ENCODE measurements around the gene MMP7. TPM values are rescaled to one million over a fixed set of nuclear protein-coding genes. Genes with fewer than 3 reads are reported as not detected.

MMP7 gene
- total RNA-seq, 1 experiment from 2014 or later = 2.7 TPM

- no TSS peak for BruUV-seq (replicated peaks)
- Histone ChIP-seq H3K27ac (ENCODE audit: low read length) (peak overlapping the region; percentile 44; the same call in 1 of the 2 replicates), H3K4me1 (ENCODE audit: control insufficient read depth, insufficient read depth, low read length) (peaks cover 24% of the 10 kb centered on the region), H3K36me3 (ENCODE audit: control insufficient read depth, insufficient read depth, low read length) (no peaks in the 10 kb centered on the region), H3K4me3 (ENCODE audit: low read depth in 2 of 2, low read length in 2 of 2) (no peak overlapping the region), H3K27me3 (ENCODE audit: control insufficient read depth, insufficient read depth, low read length) (no peaks in the 10 kb centered on the region), H3K9me3 (ENCODE audit: control insufficient read depth, insufficient read depth, low read depth, low read length) (no peaks in the 10 kb centered on the region)
- in situ Hi-C loops (cut with HindIII; ENCODE audit: low pct_unique_long_range_greater_than_20kb, low sequenced_read_pairs) = no loop called here
- ChIA-PET POLR2A (no interaction called here), CTCF (no interaction called here)
- no peak; the same call in 1 of the 2 replicates for ATAC-seq
- no peak for DNase-seq (ENCODE audit: low read depth, low spot score)
- TF ChIP-seq POLR2AphosphoS5 (IDR thresholded peaks at IDR 0.05; ENCODE audit: low read depth, low read length) = no peak
- TF ChIP-seq CTCF (IDR thresholded peaks at IDR 0.05) = no peak
- no peak for TF ChIP-seq TCF7L2 (IDR thresholded peaks at IDR 0.05; ENCODE audit: low read depth, low read length)
- TF ChIP-seq SIN3A (IDR thresholded peaks at IDR 0.05; ENCODE audit: borderline replicate concordance, insufficient read depth, low read depth, low read length) = no peak
- intact Hi-C loops (cut with micrococcal nuclease; ENCODE audit: unreplicated experiment) = no loop called here
Measured at GRCh38 chr11:102527684-102528083, 2.9 kb downstream of the MMP7 start.

- H3K36me3 ChIP-seq (ENCODE audit: control insufficient read depth, insufficient read depth, low read length) = no peaks in the 10 kb centered on the region
- TF ChIP-seq TCF7L2 (IDR thresholded peaks at IDR 0.05; ENCODE audit: low read depth, low read length) (no peak), REST (IDR thresholded peaks at IDR 0.05; ENCODE audit: insufficient read depth in 1 of 2, low read depth in 2 of 2, low read length in 1 of 2) (no peak)
- ATAC-seq (no peak), DNase-seq (ENCODE audit: low read depth, low spot score) (no peak)
- H3K27ac ChIP-seq (ENCODE audit: low read length) = peak overlapping the region; percentile 44; the same call in 1 of the 2 replicates
- no peaks in the 10 kb centered on the region for H3K27me3 ChIP-seq (ENCODE audit: control insufficient read depth, insufficient read depth, low read length)
- ChIA-PET CTCF (no interaction called here), POLR2A (no interaction called here)
- peaks cover 24% of the 10 kb centered on the region for H3K4me1 ChIP-seq (ENCODE audit: control insufficient read depth, insufficient read depth, low read length)
- H3K4me3 ChIP-seq (ENCODE audit: low read depth in 2 of 2, low read length in 2 of 2) = no peak overlapping the region
- H3K9me3 ChIP-seq (ENCODE audit: control insufficient read depth, insufficient read depth, low read depth, low read length) = no peaks in the 10 kb centered on the region
- intact Hi-C loops (cut with micrococcal nuclease; ENCODE audit: unreplicated experiment) (no loop called here), in situ Hi-C loops (cut with HindIII; ENCODE audit: low pct_unique_long_range_greater_than_20kb, low sequenced_read_pairs) (no loop called here)
- no TSS peak for BruUV-seq (replicated peaks)
Measured at GRCh38 chr11:102527041-102527440, 3.5 kb downstream of the MMP7 start.

- Histone ChIP-seq H3K4me3 (ENCODE audit: low read depth in 2 of 2, low read length in 2 of 2) (no peak overlapping the region), H3K9me3 (ENCODE audit: control insufficient read depth, insufficient read depth, low read depth, low read length) (no peaks in the 10 kb centered on the region), H3K27me3 (ENCODE audit: control insufficient read depth, insufficient read depth, low read length) (no peaks in the 10 kb centered on the region), H3K27ac (ENCODE audit: low read length) (peak overlapping the region; percentile 40; the same call in 1 of the 2 replicates), H3K36me3 (ENCODE audit: control insufficient read depth, insufficient read depth, low read length) (no peaks in the 10 kb centered on the region), H3K4me1 (ENCODE audit: control insufficient read depth, insufficient read depth, low read length) (peaks cover 17% of the 10 kb centered on the region)
- no TSS peak for BruUV-seq (replicated peaks)
- ChIA-PET POLR2A (no interaction called here), CTCF (no interaction called here)
- no peak for TF ChIP-seq POLR2AphosphoS5 (IDR thresholded peaks at IDR 0.05; ENCODE audit: low read depth, low read length)
- no peak for TF ChIP-seq REST (IDR thresholded peaks at IDR 0.05; ENCODE audit: insufficient read depth in 1 of 2, low read depth in 2 of 2, low read length in 1 of 2)
- TF ChIP-seq SIN3A (IDR thresholded peaks at IDR 0.05; ENCODE audit: borderline replicate concordance, insufficient read depth, low read depth, low read length) = no peak
- no peak for TF ChIP-seq CTCF (IDR thresholded peaks at IDR 0.05)
- no peak for TF ChIP-seq TCF7L2 (IDR thresholded peaks at IDR 0.05; ENCODE audit: low read depth, low read length)
- DNase-seq (ENCODE audit: low read depth, low spot score) (no peak), ATAC-seq (no peak)
- intact Hi-C loops (cut with micrococcal nuclease; ENCODE audit: unreplicated experiment) (no loop called here), in situ Hi-C loops (cut with HindIII; ENCODE audit: low pct_unique_long_range_greater_than_20kb, low sequenced_read_pairs) (no loop called here)
Measured at GRCh38 chr11:102523887-102524286, 6.7 kb downstream of the MMP7 start.
